Loucy (cell line): Measurements from ENCODE around the gene FBRSL1.
"Not testable (repeated sequence)": the region's sequence is repeated elsewhere in the genome, so short reads cannot be mapped to it uniquely, and the experiment has no call there.

Experiments
- H2AFZ ChIP-seq: fragments of 200-600 bp; sonication (generic); 2 replicates; pipeline ENCODE4 v1.6.0; 2016; ENCODE audit warnings: antibody characterized with exemption, mild to moderate bottlenecking, low read length, moderate library complexity
- H3F3A ChIP-seq: fragments of 200-600 bp; 2 replicates; pipeline ENCODE4 v1.6.0; 2016; ENCODE audit warnings: antibody characterized with exemption, low read depth, mild to moderate bottlenecking
- H3K27me3 ChIP-seq: fragments of 200-600 bp; sonication (generic); 2 replicates; pipeline ENCODE4 v1.6.1; 2014; ENCODE audit warnings: low read length, mild to moderate bottlenecking; ENCODE audit not compliant: insufficient read depth, poor library complexity, severe bottlenecking
- H3K36me3 ChIP-seq: fragments of 200-600 bp; sonication (generic); 2 replicates; pipeline ENCODE4 v1.6.1; 2016; ENCODE audit warnings: low read length; ENCODE audit not compliant: insufficient read depth
- H3K4me1 ChIP-seq: fragments of 200-600 bp; sonication (generic); 2 replicates; pipeline ENCODE4 v1.5.1; 2014; ENCODE audit warnings: low read length, mild to moderate bottlenecking; ENCODE audit not compliant: insufficient read depth, poor library complexity, severe bottlenecking
- H3K4me2 ChIP-seq: fragments of 200-600 bp; sonication (generic); 2 replicates; pipeline ENCODE4 v1.6.0; 2014; ENCODE audit warnings: antibody characterized with exemption, low read length, low read depth, mild to moderate bottlenecking; ENCODE audit not compliant: poor library complexity, severe bottlenecking
- H3K4me3 ChIP-seq: fragments of 200-600 bp; sonication (generic); 2 replicates; pipeline ENCODE4 v1.5.1; 2014; ENCODE audit warnings: low read length, mild to moderate bottlenecking, mixed read lengths; ENCODE audit not compliant: poor library complexity, severe bottlenecking
- H3K79me2 ChIP-seq: fragments of 200-600 bp; sonication (generic); 2 replicates; pipeline ENCODE4 v1.6.1; 2014; ENCODE audit warnings: low read length; ENCODE audit not compliant: insufficient read depth
- H3K9ac ChIP-seq: fragments of 200-600 bp; sonication (generic); 2 replicates; pipeline ENCODE4 v1.6.0; 2014; ENCODE audit warnings: mild to moderate bottlenecking, low read depth, low read length, moderate library complexity; ENCODE audit not compliant: poor library complexity, severe bottlenecking
- H3K9me2 ChIP-seq: fragments of 200-600 bp; sonication (generic); replicated peaks from 2 replicates; pipeline ENCODE4 v1.6.1; 2016; ENCODE audit warnings: low read depth, low read length, mixed read lengths
- H3K9me3 ChIP-seq: fragments of 200-600 bp; sonication (generic); 2 replicates; pipeline ENCODE4 v1.6.1; 2014; ENCODE audit warnings: mild to moderate bottlenecking, antibody characterized with exemption, low read length, low read depth; ENCODE audit not compliant: insufficient read depth
- H4K20me1 ChIP-seq: fragments of 200-600 bp; sonication (generic); 2 replicates; pipeline ENCODE4 v1.6.0; 2014; ENCODE audit warnings: antibody characterized with exemption, low read length, mild to moderate bottlenecking; ENCODE audit not compliant: insufficient read depth, poor library complexity, severe bottlenecking
- EZH2phosphoT487 ChIP-seq: fragments of 200-600 bp; IDR thresholded peaks from 2 replicates; pipeline ENCODE4 v1.6.1; 2018; ENCODE audit warnings: antibody characterized with exemption, mild to moderate bottlenecking, moderate library complexity, borderline replicate concordance
- TF ChIP-seq, protein P1 (sequence below): fragments of 200-600 bp; sonication (generic); conservative IDR thresholded peaks from 2 replicates; pipeline ENCODE4 v1.5.1; 2014; ENCODE audit warnings: mild to moderate bottlenecking, antibody characterized with exemption, low read length

FBRSL1 gene

DNA sequence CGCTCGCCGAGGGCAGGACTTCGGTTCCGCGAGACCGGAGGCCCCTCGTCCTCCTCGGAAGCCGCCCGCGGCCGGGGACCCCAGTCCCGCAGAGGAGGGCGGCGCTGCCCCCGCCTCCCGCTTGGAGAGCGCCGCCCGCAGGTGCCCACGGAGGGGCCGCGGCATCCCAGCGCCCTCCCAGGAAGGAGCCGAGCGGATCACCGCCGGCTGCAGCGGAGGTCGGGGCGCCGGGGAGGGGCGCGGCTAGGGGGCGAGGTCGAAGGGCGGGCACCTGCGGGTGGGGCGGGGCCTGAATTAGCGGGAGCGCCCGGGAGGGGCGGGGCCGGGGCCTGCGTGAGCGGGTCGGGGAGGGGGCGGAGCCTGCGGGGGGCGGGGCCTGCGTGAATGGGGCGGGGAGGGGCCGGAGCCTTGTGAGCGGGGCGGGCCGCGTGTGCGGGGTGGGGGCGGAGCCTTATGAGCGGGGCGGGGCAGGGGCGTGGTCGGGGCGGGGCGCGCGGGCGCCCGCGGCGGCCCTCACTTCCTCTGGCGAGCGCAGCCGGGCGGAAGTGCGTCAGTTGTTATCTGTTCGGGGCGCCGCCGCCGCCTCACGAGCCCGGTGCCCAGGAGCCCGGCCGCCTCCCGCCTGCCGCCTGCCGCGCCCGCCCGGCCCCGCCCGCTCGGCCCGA is at the start of gene FBRSL1:
Gene FBRSL1 (plus strand): TSS at position 550 of the 665 bp plus-strand sequence.
- Histone ChIP-seq H3K9me3 (no peaks in the 10 kb centered on the region), H2AFZ (peak within 1 kb of the TSS; percentile 76), H3K4me2 (peak within 1 kb of the TSS; percentile 100), H3K36me3 (no peaks in the 10 kb centered on the region), H3K9ac (peak within 1 kb of the TSS; percentile 99), H3K27me3 (no peaks in the 10 kb centered on the region), H3K4me1 (peaks cover 66% of the 10 kb centered on the region), H3K79me2 (peaks cover 46% of the 10 kb centered on the region), H3K9me2 (no peaks in the 10 kb centered on the region), H4K20me1 (peaks cover 40% of the 10 kb centered on the region), H3F3A (peaks cover 3% of the 10 kb centered on the region; the same call in 1 of the 2 replicates), H3K4me3 (peak within 1 kb of the TSS; percentile 85)
- no peak for TF ChIP-seq EZH2phosphoT487
- TF ChIP-seq, protein P1, sequence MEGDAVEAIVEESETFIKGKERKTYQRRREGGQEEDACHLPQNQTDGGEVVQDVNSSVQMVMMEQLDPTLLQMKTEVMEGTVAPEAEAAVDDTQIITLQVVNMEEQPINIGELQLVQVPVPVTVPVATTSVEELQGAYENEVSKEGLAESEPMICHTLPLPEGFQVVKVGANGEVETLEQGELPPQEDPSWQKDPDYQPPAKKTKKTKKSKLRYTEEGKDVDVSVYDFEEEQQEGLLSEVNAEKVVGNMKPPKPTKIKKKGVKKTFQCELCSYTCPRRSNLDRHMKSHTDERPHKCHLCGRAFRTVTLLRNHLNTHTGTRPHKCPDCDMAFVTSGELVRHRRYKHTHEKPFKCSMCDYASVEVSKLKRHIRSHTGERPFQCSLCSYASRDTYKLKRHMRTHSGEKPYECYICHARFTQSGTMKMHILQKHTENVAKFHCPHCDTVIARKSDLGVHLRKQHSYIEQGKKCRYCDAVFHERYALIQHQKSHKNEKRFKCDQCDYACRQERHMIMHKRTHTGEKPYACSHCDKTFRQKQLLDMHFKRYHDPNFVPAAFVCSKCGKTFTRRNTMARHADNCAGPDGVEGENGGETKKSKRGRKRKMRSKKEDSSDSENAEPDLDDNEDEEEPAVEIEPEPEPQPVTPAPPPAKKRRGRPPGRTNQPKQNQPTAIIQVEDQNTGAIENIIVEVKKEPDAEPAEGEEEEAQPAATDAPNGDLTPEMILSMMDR: 0 out of 2 replicates have a peak, but pooled peaks have one; percentile 10

DNA sequence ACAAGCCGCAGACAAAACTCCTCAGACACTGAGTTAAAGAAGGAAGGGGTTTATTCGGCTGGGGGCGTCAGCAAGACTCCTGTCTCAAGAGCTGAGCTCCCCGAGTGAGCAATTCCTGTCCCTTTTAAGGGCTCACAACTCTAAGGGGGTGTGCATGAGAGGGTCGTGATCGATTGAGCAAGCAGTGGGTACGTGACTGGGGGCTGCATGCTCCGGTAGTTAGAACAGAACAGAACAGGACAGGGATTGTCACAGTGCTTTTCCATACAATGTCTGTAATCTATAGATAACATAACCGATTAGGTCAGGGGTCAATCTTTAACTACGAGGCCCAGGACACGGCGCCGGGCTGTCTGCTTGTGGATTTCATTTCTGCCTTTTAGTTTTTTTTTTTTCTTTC is 49.5 kb upstream of the FBRSL1 start:
- not testable (repeated sequence) for H3K27me3 ChIP-seq, H4K20me1 ChIP-seq, H3F3A ChIP-seq, H3K79me2 ChIP-seq, H3K4me2 ChIP-seq, H3K36me3 ChIP-seq, H2AFZ ChIP-seq, H3K9ac ChIP-seq, H3K4me3 ChIP-seq, H3K9me2 ChIP-seq, H3K9me3 ChIP-seq
- peaks cover 59% of the 10 kb centered on the region for H3K4me1 ChIP-seq

DNA sequence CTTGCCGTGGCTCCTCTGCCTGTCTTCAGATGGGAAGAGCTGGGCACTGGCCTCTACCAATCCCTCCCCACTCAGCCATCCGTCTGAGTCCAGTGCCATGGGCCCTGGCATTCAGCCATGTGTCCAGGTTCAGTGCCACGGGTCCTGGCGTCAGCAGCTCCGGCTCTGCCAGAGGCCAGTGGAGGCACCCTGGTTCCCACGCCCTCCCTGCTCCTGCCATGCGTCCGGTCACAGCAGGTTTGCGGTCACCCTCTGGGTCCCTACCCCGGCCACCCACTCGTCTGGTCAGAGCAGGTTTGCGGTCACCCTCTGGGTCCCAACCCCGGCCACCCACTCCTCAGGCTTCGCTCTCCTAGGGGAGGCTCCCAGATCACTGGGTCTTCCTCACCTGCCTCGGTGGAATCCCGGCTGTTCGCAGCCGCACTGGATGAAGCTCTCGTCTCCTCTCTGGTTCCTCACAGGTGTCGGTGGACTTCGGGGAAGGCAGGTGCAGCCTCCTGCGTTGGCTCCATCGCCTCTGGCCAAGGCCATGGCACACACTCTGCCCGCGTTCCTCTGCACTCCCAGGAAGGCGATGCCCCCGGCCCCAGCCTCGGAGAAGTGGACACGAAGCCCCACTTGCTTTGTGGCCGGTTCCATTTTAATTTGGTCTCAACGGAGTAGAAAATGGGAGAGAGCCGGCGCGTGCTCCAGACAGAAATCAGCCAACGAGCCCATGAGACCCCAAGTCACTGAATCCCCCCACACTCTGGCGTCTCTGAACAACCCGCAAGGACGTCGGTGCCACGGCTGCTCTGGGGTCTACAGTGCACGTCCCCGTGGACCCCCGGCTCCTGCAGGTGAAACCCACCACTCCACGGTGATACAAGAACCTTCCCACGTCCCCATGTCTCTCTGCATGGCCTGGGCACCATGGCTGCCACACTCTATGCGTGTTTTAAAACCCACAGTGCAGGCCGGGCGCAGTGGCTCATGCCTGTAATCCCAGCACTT is 47.8 kb upstream of the FBRSL1 start:
- H3K27me3 ChIP-seq: no peaks in the 10 kb centered on the region
- H3K4me2 ChIP-seq: no peak overlapping the region
- no peak overlapping the region for H3K4me3 ChIP-seq
- peaks cover 61% of the 10 kb centered on the region for H3K4me1 ChIP-seq
- peaks cover 6% of the 10 kb centered on the region for H3F3A ChIP-seq
- H3K9me2 ChIP-seq: no peaks in the 10 kb centered on the region
- no peaks in the 10 kb centered on the region for H3K9me3 ChIP-seq
- H2AFZ ChIP-seq: no peak overlapping the region
- no peaks in the 10 kb centered on the region for H4K20me1 ChIP-seq
- TF ChIP-seq, protein P1: no peak
- TF ChIP-seq EZH2phosphoT487: no peak
- H3K36me3 ChIP-seq: no peaks in the 10 kb centered on the region
- H3K79me2 ChIP-seq: peaks cover 8% of the 10 kb centered on the region; the same call in 1 of the 2 replicates
- no peak overlapping the region for H3K9ac ChIP-seq
